Measurements from ENCODE around the gene CATSPERD. TPM values are rescaled to one million over a fixed set of nuclear protein-coding genes. Genes with fewer than 3 reads are reported as not detected.

The CATSPERD gene
- total and polyA plus RNA-seq, 4 donors, result not detected

GRCh38 chr19:5772416-5772815 is 52.0 kb downstream of the CATSPERD start:
- no peaks in the 10 kb centered on the region for H3K36me3 ChIP-seq (ENCODE audit: control insufficient read depth in 4 of 4, insufficient read depth in 3 of 4, low read depth in 1 of 4, low read length in 3 of 4)
- no peaks in the 10 kb centered on the region for H3K4me1 ChIP-seq (ENCODE audit: control insufficient read depth in 4 of 4, insufficient read depth in 4 of 4, low read length in 3 of 4)
- no peaks in the 10 kb centered on the region for H3K27me3 ChIP-seq (ENCODE audit: control insufficient read depth in 4 of 4, insufficient read depth in 4 of 4, low read length in 3 of 4)
- WGBS, result 84% methylated on average over 19 of the region's 19 CpGs
- no peak overlapping the region for H3K4me3 ChIP-seq (ENCODE audit: low read depth in 1 of 3, low read length in 3 of 3)
- TF ChIP-seq EGR1 (IDR thresholded peaks at IDR 0.05; ENCODE audit: low read depth in 2 of 2), result no peak
- no peak for TF ChIP-seq RXRA (IDR thresholded peaks at IDR 0.05)
- TF ChIP-seq FOXA1 (IDR thresholded peaks at IDR 0.05), result no peak
- no peak for TF ChIP-seq REST (IDR thresholded peaks at IDR 0.05)
- no peak for TF ChIP-seq SP1 (IDR thresholded peaks at IDR 0.05)
- TF ChIP-seq TAF1 (conservative IDR thresholded peaks at IDR 0.05), result no peak
- TF ChIP-seq RAD21 (IDR thresholded peaks at IDR 0.05), result no peak
- TF ChIP-seq FOXA2 (IDR thresholded peaks at IDR 0.05), result no peak
- no peak for TF ChIP-seq NR2F2 (IDR thresholded peaks at IDR 0.05)
- TF ChIP-seq YY1 (IDR thresholded peaks at IDR 0.05), result no peak
- no peak for TF ChIP-seq HNF4A (conservative IDR thresholded peaks at IDR 0.05)
- TF ChIP-seq MAX (IDR thresholded peaks at IDR 0.05), result no peak
- no peak for TF ChIP-seq CTCF (IDR thresholded peaks at IDR 0.05; ENCODE audit: low read depth, low read length, missing input control)
- no peak for TF ChIP-seq ZBTB33 (IDR thresholded peaks at IDR 0.05)
- no peak for TF ChIP-seq JUND (IDR thresholded peaks at IDR 0.05)
- no peak for TF ChIP-seq GABPA (IDR thresholded peaks at IDR 0.05 in 1 of 2, conservative IDR thresholded peaks at IDR 0.05 in 1 of 2)
- no peak for TF ChIP-seq HNF4G (IDR thresholded peaks at IDR 0.05)
- no peak for TF ChIP-seq ATF3 (IDR thresholded peaks at IDR 0.05)
- no peak for DNase-seq (ENCODE audit: low spot score)
- H3K9me3 ChIP-seq (ENCODE audit: control insufficient read depth in 4 of 4, low read length in 3 of 4), result no peaks in the 10 kb centered on the region
- H3K9ac ChIP-seq (ENCODE audit: low read depth in 1 of 2, low read length in 2 of 2), result no peak overlapping the region
- no peak overlapping the region for H3K27ac ChIP-seq (ENCODE audit: low read depth in 1 of 2, low read length in 2 of 2)

All from liver (tissue), 9 donors.